ENCODE results near the gene PXDC1.
A peak's percentile ranks its signal among the peaks of the same experiment; 100 is the strongest.

The PXDC1 gene

DNA sequence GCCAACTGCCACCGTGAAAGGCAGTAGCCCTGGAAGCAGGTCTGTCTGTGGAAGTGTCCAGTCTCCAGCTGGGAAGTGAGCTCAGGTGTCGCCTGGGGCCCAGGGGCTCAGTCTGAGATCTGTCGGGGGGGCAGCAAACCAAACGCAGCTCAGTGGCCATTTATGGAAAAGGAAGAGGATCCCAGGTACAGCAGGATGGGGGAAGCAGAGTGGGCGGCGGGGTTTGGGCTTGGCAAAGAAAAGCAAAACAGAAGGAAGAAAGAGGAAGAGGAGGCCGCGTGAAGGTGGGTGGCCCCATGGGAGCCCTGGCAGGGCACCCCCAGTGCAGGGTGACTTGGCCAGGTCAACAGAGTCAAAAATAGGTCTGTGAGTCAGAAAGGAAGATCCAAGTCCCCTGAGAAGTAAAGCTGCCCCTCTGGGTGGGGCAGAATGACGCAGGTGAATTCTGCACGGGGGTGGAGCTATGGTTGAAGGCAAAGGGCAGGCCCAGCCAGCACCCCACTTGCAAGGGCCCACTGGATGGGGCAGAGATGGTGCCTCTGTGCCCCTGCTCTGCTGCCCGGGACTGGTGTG, 5.3 kb downstream of the PXDC1 start:
- no peak for DNase-seq

DNA sequence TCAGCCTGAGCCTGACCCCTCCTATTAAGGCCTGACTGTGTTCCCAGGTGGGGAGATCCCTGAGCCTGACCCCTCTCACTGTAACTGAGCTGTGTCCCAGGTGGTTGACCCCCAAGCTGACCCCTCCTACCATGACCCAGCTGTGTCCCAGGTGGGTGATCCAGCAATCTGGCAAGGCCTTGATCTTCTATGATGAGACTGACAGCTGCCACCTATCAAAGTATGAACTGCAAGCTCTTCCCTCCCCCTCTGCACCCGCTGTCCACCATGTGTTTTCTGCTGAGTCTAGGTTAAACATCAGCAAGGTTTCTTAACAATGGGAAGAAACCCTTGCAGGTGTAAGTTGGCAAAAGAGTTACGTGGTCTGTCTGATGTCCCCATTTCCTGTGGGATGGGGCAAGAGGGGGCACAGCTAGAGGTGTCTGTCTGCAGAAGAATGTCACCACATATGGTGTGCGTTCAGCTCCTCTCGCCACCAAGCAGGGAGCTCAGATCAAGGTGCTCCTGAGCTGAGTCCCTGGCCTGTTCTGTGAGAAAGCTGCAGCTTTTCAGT, 5.9 kb downstream of the PXDC1 start:
- DNase-seq = no peak

DNA sequence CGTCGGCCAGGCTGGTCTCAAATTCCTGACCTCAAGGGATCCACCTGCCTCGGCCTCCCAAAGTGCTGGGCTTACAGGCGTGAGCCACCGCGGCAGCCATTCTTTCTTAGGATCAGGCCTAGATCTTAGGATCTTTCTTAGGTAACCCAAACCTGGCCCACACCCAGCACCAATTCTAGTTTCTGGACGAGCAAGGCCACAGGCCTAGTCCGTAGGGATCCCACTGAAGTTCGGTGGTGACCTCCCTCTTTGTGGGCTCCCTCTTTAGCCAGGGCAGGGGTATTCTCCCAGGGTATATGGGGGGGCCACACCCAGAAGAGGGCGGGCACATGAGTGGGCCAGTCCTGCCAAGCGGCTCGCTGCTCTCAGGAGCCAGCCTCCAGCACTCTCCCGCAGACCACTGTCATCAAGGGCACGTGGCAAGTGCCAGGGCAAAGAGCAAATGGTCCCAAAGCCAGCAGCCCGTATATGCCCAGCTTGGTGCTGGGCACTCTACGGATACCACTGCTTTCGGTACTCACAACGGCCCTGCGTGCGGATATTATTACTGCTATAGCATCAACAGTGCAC, 6.5 kb downstream of the PXDC1 start:
- no peak for DNase-seq

GRCh38 chr6:3744211-3744900, 7.2 kb downstream of the PXDC1 start:
- no peak for DNase-seq

GRCh38 chr6:3743541-3743940, 8.0 kb downstream of the PXDC1 start:
- no peak for DNase-seq

DNA sequence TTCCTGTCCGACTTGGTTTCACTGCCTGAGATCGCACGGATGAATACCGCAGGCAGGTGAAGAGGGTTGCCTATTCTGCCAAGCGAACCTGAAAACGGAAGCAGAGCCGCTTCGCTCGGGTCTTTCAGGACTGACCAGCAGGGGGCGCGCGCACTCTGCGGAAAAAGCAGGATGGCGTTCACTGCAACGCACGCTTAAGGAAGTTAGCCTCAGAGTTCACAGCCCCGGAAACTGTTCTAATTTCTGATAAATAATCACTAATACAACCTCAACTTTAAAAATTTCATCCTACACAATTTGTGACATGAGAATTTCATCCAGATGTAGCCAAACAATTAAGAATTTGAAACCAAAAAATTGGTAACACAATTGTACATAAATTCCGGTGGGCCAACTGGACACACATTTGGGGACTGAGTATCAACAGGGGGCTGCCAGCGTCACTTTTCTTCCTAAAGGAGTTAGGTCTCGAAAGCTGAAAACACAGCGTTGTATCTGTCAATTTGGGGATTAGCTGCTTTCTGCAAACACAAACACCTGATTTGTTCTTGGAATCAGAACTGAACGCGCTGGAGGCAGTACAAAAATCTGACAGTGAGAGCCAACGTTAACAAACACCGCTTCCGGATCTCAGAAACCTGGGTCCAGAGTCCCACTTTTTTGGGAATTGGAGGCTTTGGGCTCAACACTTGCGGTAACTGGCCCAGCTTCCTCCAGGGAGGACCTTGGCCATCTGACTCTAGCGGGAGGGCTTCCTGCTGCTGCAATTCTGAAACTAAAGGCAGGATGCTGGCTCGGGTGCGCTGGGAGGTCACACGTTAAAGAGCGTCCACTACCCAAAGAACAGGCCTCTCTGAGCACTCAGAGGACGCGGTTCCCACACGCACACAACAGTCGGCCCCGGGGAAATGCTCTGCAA, 8.8 kb downstream of the PXDC1 start:
- peak; percentile 92 for DNase-seq

DNA sequence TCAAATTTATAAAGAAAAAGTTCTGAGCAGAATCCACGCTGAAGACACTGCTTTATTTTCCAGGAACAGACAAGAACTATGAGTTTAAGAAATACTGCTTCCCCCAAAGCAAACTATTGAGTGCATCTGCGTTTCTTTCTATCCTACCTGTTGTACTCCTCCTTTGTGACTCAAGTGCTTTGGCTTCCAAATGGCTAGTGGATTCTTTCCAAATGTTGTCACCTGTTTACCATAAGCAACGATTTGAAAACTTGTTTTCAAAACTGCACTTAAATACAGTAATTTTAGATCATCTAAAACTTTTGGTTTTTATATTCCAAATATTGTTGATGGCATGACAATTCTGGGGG, 9.5 kb downstream of the PXDC1 start:
- no peak for DNase-seq

GRCh38 chr6:3741477-3741871, 10.0 kb downstream of the PXDC1 start:
- DNase-seq = no peak

DNA sequence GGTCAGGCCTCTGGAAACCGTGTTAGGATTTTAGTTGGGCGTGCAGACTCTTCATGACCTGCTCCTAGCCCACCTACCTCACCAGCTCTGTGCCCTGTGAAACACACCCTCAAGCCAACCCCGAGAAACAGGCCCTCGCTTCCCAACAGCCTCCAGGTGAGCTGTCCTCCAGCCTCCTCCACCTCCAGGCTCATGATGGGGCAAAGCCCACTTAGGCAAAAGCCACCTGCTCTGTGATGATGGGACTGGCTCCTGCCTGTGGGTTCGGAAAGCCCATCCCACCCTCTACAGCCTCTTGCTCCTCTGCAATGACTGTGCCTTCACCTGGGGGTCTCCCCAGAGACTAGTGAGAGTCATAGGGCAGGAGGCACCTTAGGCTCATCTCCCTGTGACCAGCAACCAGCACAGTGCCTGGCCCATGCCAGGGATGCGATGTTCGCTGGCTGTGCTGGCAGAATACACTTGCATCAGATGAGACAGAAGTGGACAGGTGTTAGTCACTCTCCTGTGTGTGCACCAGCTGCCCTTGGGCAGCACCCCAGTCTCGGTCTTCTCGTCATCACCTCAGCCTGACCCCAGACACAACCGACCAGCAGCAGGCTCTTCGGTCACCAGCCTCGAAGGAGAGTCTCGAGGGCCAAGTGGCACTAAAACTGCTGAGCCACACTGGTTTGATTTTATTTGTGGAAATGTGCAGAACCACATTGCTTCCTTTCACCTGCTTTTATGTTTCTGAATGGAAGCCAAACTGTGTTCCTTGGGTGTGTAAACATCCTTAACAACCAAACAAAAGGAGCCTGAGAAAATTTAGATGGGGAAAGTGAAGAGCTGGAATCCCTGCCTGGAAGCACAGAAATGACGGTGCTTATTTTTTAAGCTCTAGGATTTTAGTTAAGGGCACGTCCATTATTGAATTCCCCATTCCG, 10.7 kb downstream of the PXDC1 start:
- DNase-seq = no peak

GRCh38 chr6:3739311-3739897, 12.1 kb downstream of the PXDC1 start:
- DNase-seq = no peak

- no peak for DNase-seq
Measured at GRCh38 chr6:3738381-3739131, 13.0 kb downstream of the PXDC1 start.

DNA sequence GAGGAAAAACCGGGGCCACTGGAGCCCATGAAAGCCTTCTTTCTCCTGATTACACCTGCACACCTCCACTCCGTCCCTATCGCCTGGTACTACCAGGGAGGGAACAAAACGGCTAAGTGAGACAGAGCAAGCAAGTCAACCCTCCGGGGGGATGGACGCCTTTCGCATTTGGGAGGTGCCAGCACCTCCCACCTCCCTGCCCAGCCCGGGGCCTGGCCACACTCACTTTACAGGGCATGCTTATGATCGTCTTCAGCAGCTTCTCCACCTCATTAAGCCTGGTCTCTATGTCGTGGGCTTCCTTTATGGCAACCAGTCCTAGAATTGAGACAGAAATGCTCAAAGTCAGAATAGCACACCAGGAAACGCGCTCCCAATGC, 13.7 kb downstream of the PXDC1 start:
- DNase-seq = no peak

GRCh38 chr6:3737149-3737830, 14.2 kb downstream of the PXDC1 start:
- no peak for DNase-seq

DNA sequence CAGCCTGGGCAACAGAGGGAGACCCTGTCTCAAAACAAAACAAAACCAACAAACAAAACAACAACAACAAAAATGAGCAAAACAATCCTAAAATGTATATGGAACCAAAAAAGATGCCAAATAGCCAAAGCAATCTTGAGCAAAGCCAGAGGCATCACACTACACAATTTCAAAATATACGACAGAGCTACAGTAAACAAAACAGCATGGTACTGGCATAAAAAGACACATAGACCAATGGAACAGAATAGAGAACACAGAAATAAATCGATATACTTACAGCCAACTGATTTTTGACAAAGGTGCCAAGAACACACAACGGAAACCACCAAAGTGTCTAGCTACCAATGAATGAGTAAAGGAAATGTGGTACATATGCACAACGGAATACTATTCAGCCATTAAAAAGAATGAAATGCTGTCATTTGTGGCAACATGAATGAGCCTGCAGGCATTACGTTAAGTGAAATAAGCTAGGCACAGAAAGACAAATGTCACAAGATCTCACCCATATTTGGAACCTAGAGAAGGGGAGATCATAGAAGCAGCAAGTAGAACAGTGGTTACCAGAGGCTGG, 16.4 kb downstream of the PXDC1 start:
- no peak for DNase-seq

GRCh38 chr6:3734023-3734422, 17.5 kb downstream of the PXDC1 start:
- DNase-seq = no peak

GRCh38 chr6:3733321-3733925, 18.1 kb downstream of the PXDC1 start:
- DNase-seq = no peak

GRCh38 chr6:3732345-3733141, 19.0 kb downstream of the PXDC1 start:
- peak; percentile 68 for DNase-seq

DNA sequence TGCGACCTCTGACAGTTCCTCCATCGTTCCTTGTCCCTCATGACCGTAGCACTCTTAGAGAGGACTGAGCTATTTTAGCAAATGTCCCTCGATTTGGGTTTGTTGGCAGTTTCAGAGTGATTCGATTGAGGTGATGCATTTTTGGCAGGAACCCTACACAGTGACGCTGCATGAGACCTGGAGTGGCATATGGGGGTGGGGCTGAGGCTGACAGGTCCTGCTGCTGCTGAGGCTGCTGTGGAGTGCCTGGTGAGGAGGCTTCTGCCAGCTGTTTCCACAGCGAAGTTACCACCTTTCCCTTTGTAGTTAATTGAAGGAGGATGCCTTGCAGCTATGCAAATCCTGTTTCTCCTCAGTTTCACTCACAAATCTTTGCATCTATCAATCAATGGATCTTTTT, 19.8 kb downstream of the PXDC1 start:
- no peak for DNase-seq

Data from activated T-cell treated with anti-CD3 and anti-CD28 coated beads, Interleukin-2, amount 50 U/mL, for 1 hour (primary cell).